GM21786 (cell line): ENCODE data around the gene TMEM132C.
"Not testable (repeated sequence)": the region's sequence is repeated elsewhere in the genome, so short reads cannot be mapped to it uniquely, and the experiment has no call there.

Source experiments
- ATAC-seq: cut with Tn5 transposase; IDR thresholded peaks from one replicate; pipeline ENCODE4 v1.9.1; 2021; ENCODE audit not compliant: unreplicated experiment

TMEM132C gene

GRCh38 chr12:128267131-128267622, at the start of gene TMEM132C:
TMEM132C (plus strand) TSS chr12:128267170; CDS start chr12:128267403, 233 bp downstream.
- no peak for ATAC-seq

- ATAC-seq: no peak
These were observed 42.7 kb upstream of the TMEM132C start for GRCh38 chr12:128224226-128224625.

GRCh38 chr12:128228581-128228980, 38.4 kb upstream of the TMEM132C start:
- ATAC-seq: no peak

- no peak for ATAC-seq
These were observed 31.1 kb upstream of the TMEM132C start for GRCh38 chr12:128235635-128236417.

GRCh38 chr12:128236525-128236924, 30.4 kb upstream of the TMEM132C start:
- no peak for ATAC-seq

- ATAC-seq: no peak
These were observed 26.2 kb upstream of the TMEM132C start for GRCh38 chr12:128240745-128241144.

- ATAC-seq: no peak
These were observed 21.8 kb upstream of the TMEM132C start for GRCh38 chr12:128245121-128245520.

- no peak for ATAC-seq
These were observed 21.1 kb upstream of the TMEM132C start for GRCh38 chr12:128245905-128246304.

- no peak for ATAC-seq
These were observed 16.9 kb upstream of the TMEM132C start for GRCh38 chr12:128250096-128250495.

- ATAC-seq: not testable (repeated sequence)
These were observed 13.1 kb upstream of the TMEM132C start for GRCh38 chr12:128253829-128254228.

GRCh38 chr12:128258866-128259555, 8.0 kb upstream of the TMEM132C start:
- ATAC-seq: no peak

- no peak for ATAC-seq
These were observed 7.4 kb upstream of the TMEM132C start for GRCh38 chr12:128259556-128260070.

- no peak for ATAC-seq
These were observed 5.2 kb upstream of the TMEM132C start for GRCh38 chr12:128261757-128262156.

- ATAC-seq: no peak
These were observed 1.4 kb upstream of the TMEM132C start for GRCh38 chr12:128265566-128265965.

GRCh38 chr12:128266086-128266485, 884 bp upstream of the TMEM132C start:
- no peak for ATAC-seq

- no peak for ATAC-seq
These were observed 334 bp upstream of the TMEM132C start for GRCh38 chr12:128266541-128267130.

GRCh38 chr12:128267651-128268378, 845 bp downstream of the TMEM132C start:
- no peak for ATAC-seq

- no peak for ATAC-seq
These were observed 1.5 kb downstream of the TMEM132C start for GRCh38 chr12:128268379-128268995.

- no peak for ATAC-seq
These were observed 2.2 kb downstream of the TMEM132C start for GRCh38 chr12:128269181-128269591.

- ATAC-seq: no peak
These were observed 9.5 kb downstream of the TMEM132C start for GRCh38 chr12:128276471-128276870.
